Esophagus (tissue), 2 donors: ENCODE results near the gene PDCD1. TPM values are rescaled to one million over a fixed set of nuclear protein-coding genes. Genes with fewer than 3 reads are reported as not detected.

Experiments
- H3K27ac ChIP-seq, 2 donors: one replicate each; pipeline ENCODE4 v1.5.1; 2013; ENCODE audit warnings: low read depth in 2 of 2, mild to moderate bottlenecking in 2 of 2, inconsistent platforms in 1 of 2, low read length in 1 of 2, moderate library complexity in 1 of 2
- H3K27me3 ChIP-seq, 2 donors: one replicate each; pipeline ENCODE4 v1.6.1; 2013; ENCODE audit warnings: low read length in 2 of 2, control low read depth in 1 of 2, mild to moderate bottlenecking in 1 of 2; ENCODE audit not compliant: insufficient read depth in 2 of 2, control insufficient read depth in 1 of 2
- H3K36me3 ChIP-seq, 2 donors: one replicate each; pipeline ENCODE4 v1.6.1; 2013; ENCODE audit warnings: low read length in 1 of 2; ENCODE audit not compliant: control insufficient read depth in 2 of 2, insufficient read depth in 2 of 2
- H3K4me1 ChIP-seq, 2 donors: one replicate each; pipeline ENCODE4 v1.6.1; 2013; ENCODE audit warnings: low read length in 1 of 2; ENCODE audit not compliant: control insufficient read depth in 2 of 2, insufficient read depth in 2 of 2
- H3K4me3 ChIP-seq, 2 donors: one replicate each; pipeline ENCODE4 v1.5.1; 2013; ENCODE audit warnings: low read length in 2 of 2, mild to moderate bottlenecking in 2 of 2, low read depth in 1 of 2, moderate library complexity in 1 of 2
- H3K9me3 ChIP-seq, 2 donors: one replicate each; pipeline ENCODE4 v1.6.1; 2013; ENCODE audit warnings: mild to moderate bottlenecking in 2 of 2, low read depth in 1 of 2, low read length in 1 of 2, moderate library complexity in 1 of 2; ENCODE audit not compliant: control insufficient read depth in 2 of 2, insufficient read depth in 1 of 2
- WGBS, 2 donors: extraction: QIAGEN DNeasy Blood & Tissue Kit; methylation state at CpG; one replicate each; pipeline ENCODE4 v1.1.7; 2013; 5-methylcytosine and 5-hydroxymethylcytosine counted together
- polyA plus RNA-seq, 2 donors: library from polyadenylated mRNA; stranded (reverse); fragments of 200-250 nt; gene quantifications; one replicate each; pipeline ENCODE4 v1.2.3, GENCODE V29; 2013
- donor health status: healthy with polysubstance abuse.
- donor health status: Bipolar disorder and iron deficiency.

The PDCD1 gene
- polyA plus RNA-seq, 2 donors = 0.54 to 0.73 TPM

- Histone ChIP-seq H3K4me3 (no peak overlapping the region), H3K27me3 (no peaks in the 10 kb centered on the region), H3K27ac (no peak overlapping the region), H3K4me1 (peaks cover 0 to 21% of the 10 kb centered on the region in 2 donors), H3K9me3 (no peaks in the 10 kb centered on the region), H3K36me3 (peaks cover 0 to 7% of the 10 kb centered on the region in 2 donors)
- 90 to 93% methylated on average over 21 to 23 of the region's 24 CpGs for WGBS, 2 donors
Observed at GRCh38 chr2:241887806-241888522, 29.3 kb upstream of the PDCD1 start.

GRCh38 chr2:241886840-241887447 is 28.2 kb upstream of the PDCD1 start:
- peaks cover 0 to 17% of the 10 kb centered on the region in 2 donors for H3K4me1 ChIP-seq
- 94 to 97% methylated on average over 19 of the region's 19 CpGs for WGBS, 2 donors
- no peaks in the 10 kb centered on the region for H3K27me3 ChIP-seq
- H3K27ac ChIP-seq = no peak overlapping the region
- H3K4me3 ChIP-seq = no peak overlapping the region
- H3K36me3 ChIP-seq = peaks cover 0 to 7% of the 10 kb centered on the region in 2 donors
- H3K9me3 ChIP-seq = no peaks in the 10 kb centered on the region

GRCh38 chr2:241885946-241886643 is 27.4 kb upstream of the PDCD1 start:
- WGBS, 2 donors = 62 to 77% methylated on average over 15 of the region's 15 CpGs
- H3K36me3 ChIP-seq = peaks cover 0 to 7% of the 10 kb centered on the region in 2 donors
- H3K27me3 ChIP-seq = no peaks in the 10 kb centered on the region
- no peaks in the 10 kb centered on the region for H3K9me3 ChIP-seq
- no peak overlapping the region for H3K4me3 ChIP-seq
- H3K27ac ChIP-seq = no peak overlapping the region
- peaks cover 0 to 15% of the 10 kb centered on the region in 2 donors for H3K4me1 ChIP-seq

- Histone ChIP-seq H3K36me3 (peaks cover 0 to 7% of the 10 kb centered on the region in 2 donors), H3K27me3 (no peaks in the 10 kb centered on the region), H3K4me1 (peaks cover 0 to 10% of the 10 kb centered on the region in 2 donors), H3K4me3 (no peak overlapping the region), H3K27ac (no peak overlapping the region), H3K9me3 (no peaks in the 10 kb centered on the region)
- WGBS, 2 donors = 75 to 91% methylated on average over 16 of the region's 16 CpGs
Observed at GRCh38 chr2:241885291-241885945, 26.7 kb upstream of the PDCD1 start.

- 87 to 94% methylated on average over 8 of the region's 8 CpGs for WGBS, 2 donors
- Histone ChIP-seq H3K9me3 (no peaks in the 10 kb centered on the region), H3K27ac (no peak overlapping the region), H3K27me3 (no peaks in the 10 kb centered on the region), H3K4me3 (no peak overlapping the region), H3K36me3 (peaks cover 0 to 7% of the 10 kb centered on the region in 2 donors), H3K4me1 (peaks cover 0 to 9% of the 10 kb centered on the region in 2 donors)
Observed at GRCh38 chr2:241884951-241885290, 26.2 kb upstream of the PDCD1 start.

- Histone ChIP-seq H3K36me3 (peaks cover 0 to 5% of the 10 kb centered on the region in 2 donors), H3K4me1 (peaks cover 0 to 11% of the 10 kb centered on the region in 2 donors), H3K27me3 (no peaks in the 10 kb centered on the region), H3K27ac (peak overlapping the region; percentile 45 to 70), H3K4me3 (peak overlapping the region; percentile 24 to 55), H3K9me3 (no peaks in the 10 kb centered on the region)
- WGBS, 2 donors = 5 to 11% methylated on average over 23 of the region's 23 CpGs
Observed at GRCh38 chr2:241882091-241882625, 23.5 kb upstream of the PDCD1 start.

- WGBS, 2 donors = 74 to 75% methylated on average over 16 of the region's 16 CpGs
- Histone ChIP-seq H3K36me3 (no peaks in the 10 kb centered on the region), H3K4me3 (no peak overlapping the region), H3K4me1 (peaks cover 0 to 11% of the 10 kb centered on the region in 2 donors), H3K27ac (no peak overlapping the region), H3K27me3 (no peaks in the 10 kb centered on the region), H3K9me3 (no peaks in the 10 kb centered on the region)
Observed at GRCh38 chr2:241880311-241881073, 21.8 kb upstream of the PDCD1 start.

GRCh38 chr2:241879326-241879725 is 20.6 kb upstream of the PDCD1 start:
- 88 to 89% methylated on average over 9 of the region's 9 CpGs for WGBS, 2 donors
- H3K36me3 ChIP-seq = no peaks in the 10 kb centered on the region
- H3K9me3 ChIP-seq = no peaks in the 10 kb centered on the region
- no peak overlapping the region for H3K27ac ChIP-seq
- H3K27me3 ChIP-seq = no peaks in the 10 kb centered on the region
- H3K4me3 ChIP-seq = no peak overlapping the region
- peaks cover 0 to 11% of the 10 kb centered on the region in 2 donors for H3K4me1 ChIP-seq
